Measurements from ENCODE around the gene ABCC1.

DNA sequence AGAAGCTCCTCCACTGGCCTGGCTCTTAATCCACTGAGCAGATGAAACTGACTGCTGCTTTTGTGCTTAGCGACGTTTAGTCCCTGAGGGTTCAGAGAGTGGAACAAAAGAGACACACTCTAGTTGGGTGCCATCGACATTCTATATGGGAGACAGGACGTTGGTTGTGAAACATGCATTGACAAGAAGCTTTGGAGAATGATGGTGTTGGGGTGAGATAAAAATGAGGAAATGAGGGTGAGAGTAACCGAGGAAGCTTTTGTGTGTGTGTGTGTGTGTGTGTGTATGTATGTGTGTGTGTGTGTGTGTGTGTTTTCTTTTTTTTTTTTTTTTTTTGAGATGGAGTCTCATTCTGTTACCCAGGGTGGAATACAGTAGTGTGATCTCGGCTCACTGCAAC is 89.5 kb downstream of the ABCC1 start:
- TF ChIP-seq POLR2A (IDR thresholded peaks at IDR 0.05; ENCODE audit: low read length) (no peak), GATA1 (IDR thresholded peaks at IDR 0.05; ENCODE audit: low read depth, low read length) (no peak)
